IPS-NIHi7 (cell line): ENCODE data around the gene OTUD4.
A peak's percentile ranks its signal among the peaks of the same experiment; 100 is the strongest.

Experiments used
- DNase-seq: peaks from one replicate; pipeline ENCODE4 v3.0.0; 2012; ENCODE audit warnings: mixed read lengths; ENCODE audit errors: extremely low spot score

Gene OTUD4

DNA sequence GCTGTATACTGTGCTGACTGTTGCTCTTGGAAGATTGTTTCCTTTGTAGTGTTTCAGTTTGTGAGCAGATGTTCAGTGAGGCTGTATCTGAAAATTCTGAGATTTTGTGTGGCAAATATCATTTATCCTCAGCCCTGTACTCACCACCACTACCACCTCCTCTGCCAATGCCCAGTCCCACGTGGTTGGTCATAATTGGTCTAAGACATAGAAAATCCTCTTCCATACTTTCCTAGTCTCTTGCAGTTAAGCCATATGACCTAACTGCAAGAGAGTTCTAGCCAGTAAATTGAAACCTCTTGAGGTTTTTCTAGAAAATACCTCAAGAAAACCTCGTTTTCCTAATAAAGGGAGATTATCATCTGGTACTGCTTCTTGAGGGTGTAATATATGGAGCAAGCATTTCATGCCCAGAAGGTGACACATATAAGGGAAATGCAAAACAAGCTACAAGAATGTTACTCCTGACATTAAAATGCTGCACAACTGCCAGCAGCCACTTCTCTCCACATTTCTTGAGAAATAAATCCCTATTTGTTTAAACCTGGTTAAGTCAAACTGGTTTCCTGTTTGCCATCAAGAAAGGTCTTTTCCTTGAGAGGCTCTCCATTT lies 49.5 kb downstream of the OTUD4 start:
- DNase-seq = no peak

DNA sequence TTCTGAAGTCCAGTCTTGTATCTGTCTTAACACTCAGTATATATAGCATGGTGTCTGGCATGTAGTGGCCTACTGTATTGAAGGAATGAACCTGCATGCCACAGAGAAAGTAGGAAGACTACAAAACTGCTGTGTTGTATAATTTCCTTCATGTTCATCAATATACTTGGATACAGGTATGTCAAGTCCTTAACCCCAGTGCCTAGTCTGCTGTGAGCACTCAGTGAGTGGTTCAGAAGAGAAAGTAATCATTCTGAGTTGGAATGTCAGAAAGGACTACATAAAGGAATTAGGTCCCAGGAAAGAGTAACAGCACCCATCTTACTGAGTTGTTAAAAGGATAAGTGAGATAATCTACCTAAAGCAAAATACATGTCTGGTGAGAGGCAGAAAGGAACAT lies 50.3 kb downstream of the OTUD4 start:
- DNase-seq = no peak

DNA sequence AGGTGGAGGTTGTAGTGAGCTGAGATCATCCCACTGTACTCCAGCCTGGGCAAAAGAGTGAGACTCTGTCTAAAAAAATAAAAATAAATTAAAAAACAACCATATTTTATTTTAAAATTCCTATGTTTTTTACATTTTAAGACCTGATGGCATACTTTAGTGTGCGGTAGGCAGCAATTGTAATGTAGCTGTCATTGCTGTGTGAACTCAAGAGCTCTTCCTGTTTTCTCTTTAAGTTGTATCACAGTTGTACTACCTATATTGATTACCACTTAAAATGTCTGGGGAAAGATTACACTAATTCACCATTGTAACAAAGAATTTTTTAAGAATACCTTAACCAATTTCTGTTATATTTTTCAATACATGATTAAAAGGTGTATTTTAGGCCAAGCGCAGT lies 55.0 kb downstream of the OTUD4 start:
- no peak for DNase-seq

DNA sequence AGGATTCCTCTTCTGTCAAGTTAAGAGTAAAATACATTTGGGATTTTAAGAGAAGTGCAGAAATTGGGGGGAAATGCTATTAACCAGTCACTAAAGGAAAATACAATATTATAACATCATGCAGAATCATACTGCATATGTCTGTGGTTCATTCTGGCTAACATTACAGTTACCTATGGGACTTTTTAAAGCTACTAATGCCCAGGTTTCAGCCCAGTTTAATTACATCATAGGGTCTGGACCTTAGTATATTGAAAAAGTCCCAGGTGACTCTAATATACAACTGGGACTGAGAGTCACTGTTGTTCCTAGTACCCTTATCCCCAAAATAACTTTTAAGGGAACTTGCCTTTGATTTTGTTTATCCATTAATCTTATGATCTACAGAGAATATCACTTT lies 72.3 kb downstream of the OTUD4 start:
- DNase-seq = no peak

DNA sequence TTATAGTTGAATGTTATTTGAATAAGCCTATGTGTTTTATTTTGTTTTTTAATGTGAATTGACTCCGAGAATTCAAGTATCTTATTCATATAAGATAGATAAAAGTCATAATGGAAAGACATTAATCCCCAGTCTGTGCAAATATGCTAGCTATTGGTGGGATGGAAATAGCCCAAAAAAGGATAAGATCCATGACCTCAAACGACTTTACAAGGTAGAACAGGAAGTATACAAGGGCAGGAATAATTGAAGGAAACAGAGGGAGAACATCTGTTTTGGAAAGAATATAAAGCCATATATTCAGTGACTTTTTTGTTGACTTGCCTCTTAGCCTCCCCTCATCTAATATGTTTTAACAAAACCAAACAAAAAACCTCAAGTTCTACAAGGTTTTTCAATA lies 73.3 kb downstream of the OTUD4 start:
- no peak for DNase-seq

DNA sequence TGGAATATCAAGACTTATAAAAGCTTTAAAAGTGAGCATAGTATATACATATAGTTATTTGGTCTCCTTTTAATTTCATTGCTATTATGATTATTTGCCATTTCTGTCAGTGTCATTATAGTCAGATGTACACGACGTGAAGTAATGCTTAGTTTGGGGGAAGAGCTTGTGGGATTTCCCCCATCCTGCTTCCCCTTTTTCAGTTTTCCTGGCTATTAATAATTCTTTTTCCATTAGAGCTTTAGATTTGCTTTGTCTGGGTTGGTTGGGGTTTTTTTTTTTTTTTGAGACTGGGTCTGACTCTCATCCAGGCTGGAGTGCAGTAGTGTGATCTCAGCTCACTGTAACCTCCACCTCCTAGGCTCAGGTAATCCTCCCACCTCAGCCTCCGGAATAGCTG lies 76.9 kb downstream of the OTUD4 start:
- no peak for DNase-seq

DNA sequence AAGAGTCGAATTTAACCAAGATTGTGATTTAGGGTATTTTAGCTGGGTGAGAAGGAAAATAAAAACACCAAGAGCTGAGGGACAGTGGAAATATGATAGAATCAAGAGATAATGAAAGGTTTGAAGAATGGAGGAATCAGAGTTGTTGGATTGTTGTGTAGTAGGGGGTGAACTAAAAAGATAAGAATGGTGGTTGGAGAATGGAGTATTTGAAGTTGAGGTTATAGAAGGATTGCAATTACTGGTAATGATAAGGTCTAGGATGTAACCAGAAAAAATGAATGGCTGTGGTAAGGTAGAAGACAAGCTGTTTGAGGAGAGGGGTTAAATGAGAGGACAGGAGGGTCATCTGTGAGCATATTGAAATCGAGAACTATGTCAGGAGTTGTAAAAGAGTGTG lies 77.8 kb downstream of the OTUD4 start:
- no peak for DNase-seq

DNA sequence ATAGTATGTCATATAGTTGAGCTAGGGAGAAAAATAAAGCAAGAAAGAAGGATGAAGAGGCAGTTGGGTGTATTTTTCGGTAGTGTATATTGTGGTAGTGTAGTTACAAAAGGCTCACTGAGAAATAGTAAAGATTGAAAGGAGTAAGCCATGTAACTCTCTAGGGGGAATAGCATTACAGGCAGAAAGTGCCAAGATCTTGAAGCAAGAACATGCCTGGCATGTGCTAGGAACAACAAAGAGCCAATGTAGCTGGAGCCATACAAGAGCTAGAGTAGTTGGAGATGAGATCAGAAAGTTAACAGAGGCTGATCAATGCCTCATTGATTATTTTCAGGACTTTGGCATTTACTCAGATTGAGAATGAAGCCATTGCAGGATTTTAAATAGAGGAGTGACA lies 79.3 kb downstream of the OTUD4 start:
- DNase-seq = no peak

DNA sequence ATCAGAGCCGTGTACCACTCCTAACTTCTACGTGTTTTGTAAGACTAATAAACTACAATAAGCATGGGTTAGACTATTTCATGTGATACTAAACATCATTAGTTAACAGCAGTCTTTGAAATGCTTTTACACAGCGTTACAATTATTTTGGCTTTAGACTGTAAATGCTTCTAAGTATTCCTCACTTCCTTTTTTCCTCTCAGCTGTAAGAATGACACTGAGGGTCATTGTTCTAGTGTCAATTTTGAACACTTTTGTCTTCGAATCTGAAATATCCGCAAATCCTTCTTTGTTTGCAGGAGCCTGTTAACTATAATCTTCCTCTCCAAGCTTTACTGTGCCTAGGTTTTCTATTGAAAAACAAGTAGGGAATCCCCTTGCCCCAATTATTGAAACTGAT lies 80.7 kb downstream of the OTUD4 start:
- no peak for DNase-seq

DNA sequence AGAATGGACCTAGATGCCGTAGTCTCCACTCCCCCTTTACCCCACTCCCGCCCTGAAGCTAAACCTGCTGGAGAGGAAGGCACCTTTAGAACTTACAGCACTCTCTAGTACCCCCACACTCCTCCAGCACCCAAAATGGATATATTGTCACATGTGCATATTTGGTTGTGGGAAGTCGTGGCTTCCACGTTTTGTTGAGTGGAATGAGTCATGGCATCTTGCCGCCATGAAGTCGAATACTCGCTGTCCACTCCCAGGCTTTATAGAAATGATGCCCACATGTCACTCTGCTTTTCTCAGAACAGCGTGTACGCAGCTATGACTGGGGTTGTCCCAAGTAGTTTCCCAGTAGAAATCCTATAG lies 81.7 kb downstream of the OTUD4 start:
- no peak for DNase-seq

DNA sequence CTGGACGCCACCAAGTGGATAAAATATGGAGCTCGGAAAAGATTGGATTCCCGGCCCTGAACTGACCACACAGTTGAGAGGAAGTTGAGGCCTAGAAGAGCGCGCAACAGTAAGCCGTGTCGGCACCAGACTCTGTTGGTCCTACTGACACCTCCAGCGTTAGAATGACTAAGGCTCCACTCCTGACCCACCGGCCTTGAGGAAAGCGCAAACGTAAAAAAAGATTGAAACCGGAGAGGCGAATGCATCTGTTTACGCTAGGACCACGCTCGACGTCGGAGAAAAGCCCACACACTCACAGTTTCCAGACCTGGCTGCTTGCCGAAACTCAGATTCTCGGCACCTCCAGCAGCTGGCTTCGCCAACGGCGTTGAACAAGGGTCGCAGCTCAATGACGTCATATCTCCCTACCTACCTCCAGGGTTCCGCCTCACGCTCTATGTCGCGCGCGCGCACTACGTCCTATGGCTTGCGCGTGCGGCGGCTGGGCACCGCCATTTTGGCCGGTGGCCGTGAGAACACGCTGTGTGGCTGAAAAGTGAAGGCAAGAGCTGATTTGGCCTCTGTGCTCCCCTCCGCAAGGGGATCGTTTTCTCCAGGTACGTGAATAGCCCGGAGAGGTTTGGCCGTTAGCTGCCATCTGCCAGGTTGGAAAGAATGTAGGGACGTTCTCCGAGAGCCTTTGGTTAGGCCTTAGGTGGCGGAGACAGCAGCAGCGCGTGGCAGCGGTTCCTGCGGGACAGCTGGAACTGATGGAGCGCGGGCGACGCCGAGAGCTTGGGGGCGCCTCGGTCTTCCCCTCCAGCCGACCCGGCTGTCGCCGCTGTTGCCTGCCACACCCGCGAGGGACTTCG lies 82.3 kb downstream of the OTUD4 start, which contains the start of the genes ABCE1 and ANAPC10:
ABCE1 (plus strand) TSS at position 491 of the 854 bp plus-strand sequence. CDS start 6,102 bp downstream, outside the sequence.
ANAPC10 (minus strand) TSS at position 376 of the 854 bp plus-strand sequence. CDS start 2,097 bp downstream, outside the sequence.
- peak; percentile 96 for DNase-seq

DNA sequence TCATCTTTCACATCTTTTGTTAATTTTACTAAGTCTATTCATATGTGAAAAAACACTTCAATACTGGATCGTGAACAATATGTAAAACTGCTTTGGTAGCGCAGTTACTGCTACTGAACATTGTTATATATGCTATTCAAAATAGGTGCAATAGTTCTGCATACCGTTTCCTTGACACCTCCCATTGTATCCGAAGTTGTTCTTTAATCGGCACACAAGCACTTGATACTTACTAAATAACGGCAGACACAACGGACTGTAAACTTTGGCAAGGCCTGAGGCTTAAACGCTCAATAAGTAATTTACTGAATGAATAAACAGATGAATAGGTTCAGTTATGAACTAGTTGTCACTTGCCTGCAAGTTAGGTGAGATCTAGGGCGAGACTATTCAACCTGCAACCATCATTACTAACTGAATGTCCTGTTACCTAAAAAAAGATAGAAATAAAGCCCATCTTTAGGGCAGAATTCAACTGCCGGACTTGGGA lies 83.0 kb downstream of the OTUD4 start:
- no peak for DNase-seq

DNA sequence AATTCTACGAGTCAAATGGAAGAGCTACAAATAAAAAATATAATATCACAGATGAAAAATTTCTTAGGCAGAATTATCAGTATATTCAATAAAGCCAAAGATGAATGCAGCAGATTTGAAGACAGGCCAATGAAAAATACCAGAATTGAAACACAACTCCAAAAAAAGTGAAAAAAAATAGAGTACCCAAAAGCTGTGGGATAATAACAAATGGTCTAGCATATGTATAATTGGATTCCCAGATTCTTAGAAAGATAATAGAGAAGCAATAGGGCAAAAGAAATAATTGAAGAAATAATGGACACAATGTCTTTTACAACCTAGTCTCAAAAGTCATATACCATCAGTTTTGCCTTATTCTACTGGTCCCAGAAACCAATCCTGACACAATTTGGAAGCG lies 86.8 kb downstream of the OTUD4 start:
- no peak for DNase-seq

DNA sequence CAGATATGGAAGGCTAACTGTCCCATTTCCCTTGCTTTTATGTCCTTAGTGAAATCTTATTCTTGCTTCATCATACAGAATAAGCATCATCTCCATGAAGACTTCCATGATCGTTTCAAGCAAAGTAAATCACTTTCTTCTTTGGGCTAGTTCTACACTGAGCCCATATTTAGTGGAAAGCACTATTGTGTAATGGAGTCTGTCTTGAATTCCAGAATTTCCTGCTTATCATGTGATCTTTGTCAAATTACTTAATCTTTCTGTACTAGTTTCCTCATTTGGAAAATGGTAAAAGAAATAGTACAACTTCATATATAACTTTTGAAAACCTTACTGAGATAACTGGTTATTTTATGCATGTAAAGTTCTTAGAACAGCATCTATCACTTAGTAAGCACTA lies 90.0 kb downstream of the OTUD4 start:
- no peak for DNase-seq

DNA sequence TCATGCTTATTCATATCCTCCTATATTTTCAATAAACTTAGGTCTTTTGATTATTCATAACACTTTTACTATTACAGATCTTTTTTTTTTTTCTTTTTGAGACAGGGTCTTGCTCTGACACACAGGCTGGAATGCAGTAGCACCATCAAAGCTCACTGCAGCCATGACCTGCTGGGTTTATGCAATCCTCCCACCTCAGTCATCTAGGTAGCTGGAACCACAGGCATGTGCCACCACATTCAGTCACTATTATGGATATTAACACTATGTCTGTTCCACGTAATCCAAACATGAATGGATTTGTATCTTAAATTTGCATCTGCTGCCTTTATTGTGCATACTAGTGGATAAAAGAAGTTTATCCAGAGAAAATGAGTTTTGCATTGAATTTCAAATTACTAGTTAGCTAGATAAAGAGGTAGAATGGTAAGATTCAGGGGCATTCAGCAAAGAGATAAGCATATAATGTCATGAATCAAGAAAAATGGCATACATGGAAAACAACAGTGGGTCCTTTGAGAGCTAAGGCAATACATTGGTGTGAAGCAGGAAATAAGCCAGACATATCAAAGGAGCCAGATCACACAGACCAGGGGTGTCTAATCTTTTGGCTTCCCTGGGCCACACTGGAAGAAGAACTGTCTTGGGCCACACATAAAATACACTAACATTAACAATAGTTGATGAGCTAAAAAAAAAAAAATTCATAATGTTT lies 96.3 kb downstream of the OTUD4 start:
- no peak for DNase-seq
